Mesendoderm (in vitro differentiated cells): ENCODE results near the gene FUT8.
A peak's percentile ranks its signal among the peaks of the same experiment; 100 is the strongest.

ENCODE experiments used
- DNase-seq: peaks from one replicate; pipeline ENCODE4 v3.0.0; 2013
- H2AK5ac ChIP-seq: 2 replicates; pipeline ENCODE4 v1.6.1; 2013; ENCODE audit warnings: low read length, inconsistent platforms
- H2BK120ac ChIP-seq: 2 replicates; pipeline ENCODE4 v1.6.1; 2013; ENCODE audit warnings: low read depth, mild to moderate bottlenecking, low read length, moderate library complexity, mixed read lengths
- H2BK15ac ChIP-seq: replicated peaks from 2 replicates; pipeline ENCODE4 v1.6.1; 2013; ENCODE audit warnings: low read depth, mild to moderate bottlenecking, moderate library complexity
- H2BK5ac ChIP-seq: 2 replicates; pipeline ENCODE4 v1.6.1; 2013; ENCODE audit warnings: low read length, inconsistent platforms
- H3K18ac ChIP-seq: 2 replicates; pipeline ENCODE4 v1.6.1; 2013; ENCODE audit warnings: mild to moderate bottlenecking, low read length, mixed read lengths
- H3K23ac ChIP-seq: one replicate; pipeline ENCODE4 v1.6.1; 2013; ENCODE audit warnings: low read length
- H3K27ac ChIP-seq: 2 replicates; pipeline ENCODE4 v1.5.1; 2013; ENCODE audit warnings: low read depth, mild to moderate bottlenecking, inconsistent platforms, low read length, moderate library complexity
- H3K27me3 ChIP-seq: 2 replicates; pipeline ENCODE4 v1.6.1; 2013; ENCODE audit warnings: low read length, control low read depth, mild to moderate bottlenecking, inconsistent platforms; ENCODE audit not compliant: insufficient read depth, poor library complexity
- H3K36me3 ChIP-seq: 2 replicates; pipeline ENCODE4 v1.6.1; 2013; ENCODE audit warnings: low read length, inconsistent platforms; ENCODE audit not compliant: control insufficient read depth, insufficient read depth
- H3K4ac ChIP-seq: one replicate; pipeline ENCODE4 v1.6.1; 2013; ENCODE audit warnings: low read depth, mild to moderate bottlenecking, low read length, moderate library complexity
- H3K4me1 ChIP-seq: 2 replicates; pipeline ENCODE4 v1.6.1; 2013; ENCODE audit warnings: low read depth, low read length, inconsistent platforms; ENCODE audit not compliant: control insufficient read depth
- H3K4me2 ChIP-seq: 2 replicates; pipeline ENCODE4 v1.6.1; 2013; ENCODE audit warnings: low read length
- H3K4me3 ChIP-seq: 2 replicates; pipeline ENCODE4 v1.5.1; 2013; ENCODE audit warnings: mild to moderate bottlenecking, low read length
- H3K56ac ChIP-seq: one replicate; pipeline ENCODE4 v1.6.1; 2013; ENCODE audit warnings: low read length
- H3K79me1 ChIP-seq: 2 replicates; pipeline ENCODE4 v1.6.1; 2013; ENCODE audit warnings: low read length, inconsistent platforms
- H3K79me2 ChIP-seq: 2 replicates; pipeline ENCODE4 v1.6.1; 2013; ENCODE audit warnings: mild to moderate bottlenecking, low read length; ENCODE audit not compliant: control insufficient read depth, insufficient read depth
- H3K9ac ChIP-seq: 2 replicates; pipeline ENCODE4 v1.6.1; 2013; ENCODE audit warnings: low read length, inconsistent platforms
- H4K5ac ChIP-seq: one replicate; pipeline ENCODE4 v1.6.1; 2013; ENCODE audit warnings: low read length
- H4K8ac ChIP-seq: one replicate; pipeline ENCODE4 v1.6.1; 2013; ENCODE audit warnings: low read depth, mild to moderate bottlenecking, control low read depth, low read length, moderate library complexity
- whole genome bisulfite sequencing: extraction: QIAGEN DNeasy Blood & Tissue Kit; methylation state at CpG from one replicate; pipeline ENCODE4 v1.1.7; 2013; ENCODE audit warnings: low lambda C conversion rate, missing lambda C conversion rate; ENCODE audit not compliant: insufficient coverage; ENCODE audit errors: extremely low coverage; 5-methylcytosine and 5-hydroxymethylcytosine counted together
- small RNA-seq: library from polyadenylated mRNA; stranded (forward); fragments of <200 nt; extraction: miRNeasy Mini kit (QIAGEN cat#:217004); gene quantifications from one replicate; pipeline ENCODE3, GENCODE V24; 2013; ENCODE audit not compliant: insufficient read depth

Gene FUT8

DNA sequence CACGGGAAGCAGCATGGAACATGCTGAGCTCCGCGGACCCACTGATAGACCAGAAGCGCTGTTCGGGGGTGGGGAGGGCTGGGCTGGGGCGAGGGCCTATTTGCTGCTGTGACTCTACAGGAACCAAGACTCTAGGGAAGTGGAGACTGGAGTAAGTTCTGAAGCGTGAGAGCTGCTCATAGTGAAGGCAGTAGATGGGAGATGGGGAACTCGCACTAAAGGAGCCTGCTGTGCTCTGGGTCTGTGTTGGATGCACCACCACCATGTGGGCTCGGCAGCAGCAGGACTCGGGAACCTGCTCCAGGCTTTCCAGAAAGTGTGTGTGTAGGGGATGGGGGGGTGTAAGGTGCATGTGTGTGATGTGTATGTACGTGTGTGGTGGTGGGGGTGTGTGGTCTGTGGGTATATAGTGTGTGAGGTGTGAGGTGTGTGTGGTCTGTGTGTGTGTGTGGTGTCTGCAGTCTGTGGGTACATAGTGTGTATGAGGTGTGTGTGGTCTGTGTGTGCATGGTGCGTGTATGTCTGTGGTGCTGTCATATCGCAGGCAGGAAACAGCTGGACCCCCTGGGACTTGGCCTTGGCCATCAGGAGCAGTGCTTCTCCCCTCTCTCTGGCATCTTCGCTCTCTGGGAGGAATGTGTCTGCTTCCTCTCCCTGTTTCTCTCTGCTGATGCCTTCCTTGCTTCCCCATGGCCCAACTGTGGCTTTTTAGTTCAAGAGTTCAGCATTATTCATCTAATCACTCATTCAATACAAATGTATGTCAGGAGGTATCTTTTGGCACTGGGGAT, 378.9 kb downstream of the FUT8 start:
- no peak overlapping the region for H3K4ac ChIP-seq
- peak overlapping the region; percentile 72 for H2AK5ac ChIP-seq
- H4K8ac ChIP-seq = no peak overlapping the region
- H3K4me1 ChIP-seq = peaks cover 6% of the 10 kb centered on the region
- no peaks in the 10 kb centered on the region for H3K79me1 ChIP-seq
- H2BK120ac ChIP-seq = peak overlapping the region; percentile 17
- peak overlapping the region; percentile 72 for H3K56ac ChIP-seq
- no peaks in the 10 kb centered on the region for H3K27me3 ChIP-seq
- no peak overlapping the region for H3K4me3 ChIP-seq
- H2BK5ac ChIP-seq = peak overlapping the region; percentile 64
- peak overlapping the region; percentile 2 for H3K27ac ChIP-seq
- H4K5ac ChIP-seq = no peak overlapping the region
- H3K36me3 ChIP-seq = no peaks in the 10 kb centered on the region
- H3K18ac ChIP-seq = no peak overlapping the region
- DNase-seq = no peak
- no peaks in the 10 kb centered on the region for H3K79me2 ChIP-seq
- peak overlapping the region; percentile 30 for H3K23ac ChIP-seq
- H3K4me2 ChIP-seq = no peak overlapping the region
- H3K9ac ChIP-seq = no peak overlapping the region
- no peak overlapping the region for H2BK15ac ChIP-seq
- WGBS = 100% methylated on average over 1 of the region's 14 CpGs

DNA sequence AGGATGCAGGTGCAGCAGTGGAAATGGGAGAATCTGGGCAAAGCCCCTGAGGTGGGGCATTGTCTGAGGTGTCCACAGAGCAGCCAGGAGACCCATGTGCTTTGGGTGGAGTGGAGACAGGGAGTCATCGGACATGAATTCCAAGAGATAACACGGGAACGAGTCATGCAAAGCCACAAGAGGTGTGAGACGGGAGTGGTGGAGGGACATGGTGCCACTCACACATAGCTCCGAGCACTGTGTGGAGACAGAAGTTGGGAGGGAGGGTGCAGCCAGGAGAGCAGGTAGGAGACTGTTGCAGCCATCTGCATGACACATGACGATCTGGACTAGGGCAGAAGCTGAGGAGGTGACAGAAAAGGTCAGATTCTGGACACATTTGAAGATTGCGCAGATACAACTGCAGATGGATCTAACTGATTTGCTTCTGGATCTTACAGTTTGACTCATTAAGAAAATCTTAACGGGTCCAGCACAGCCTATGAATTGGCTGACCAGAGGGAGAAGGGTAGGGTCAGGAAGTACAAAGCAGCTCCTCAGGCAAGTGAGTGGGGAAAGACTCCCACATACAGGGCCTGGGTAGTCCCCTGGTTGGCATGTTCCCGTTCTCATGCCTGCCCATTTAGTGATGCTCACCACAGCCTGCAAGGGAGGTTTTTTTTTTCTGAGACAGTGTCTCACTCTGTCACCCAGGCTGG, 379.8 kb downstream of the FUT8 start:
- Histone ChIP-seq H2BK15ac (no peak overlapping the region), H3K27ac (no peak overlapping the region), H3K27me3 (no peaks in the 10 kb centered on the region), H3K4me3 (no peak overlapping the region), H4K8ac (no peak overlapping the region), H3K9ac (no peak overlapping the region), H3K4me2 (no peak overlapping the region), H3K79me1 (no peaks in the 10 kb centered on the region), H2BK5ac (peak overlapping the region; percentile 1), H4K5ac (no peak overlapping the region), H3K79me2 (no peaks in the 10 kb centered on the region), H3K36me3 (no peaks in the 10 kb centered on the region), H3K4me1 (peaks cover 6% of the 10 kb centered on the region), H3K18ac (no peak overlapping the region), H2AK5ac (no peak overlapping the region), H3K23ac (no peak overlapping the region), H2BK120ac (no peak overlapping the region), H3K56ac (peak overlapping the region; percentile 59), H3K4ac (no peak overlapping the region)
- peak; percentile 98 for DNase-seq
- no CpG with 5 or more reads among the region's 9 CpGs for WGBS

Small RNA genes within 50 kb of the gene (small RNA-seq; reads per million reads assigned to genes)
- 1.1 reads per million for gene MIR625
